Measurements from ENCODE around the gene CELF2. TPM values are rescaled to one million over a fixed set of nuclear protein-coding genes. Genes with fewer than 3 reads are reported as not detected.

CELF2 gene
- total and polyA plus RNA-seq, 12 donors = 13.0 to 90.9 (median 80.9) TPM

- no peak for TF ChIP-seq CTCF (IDR thresholded peaks at IDR 0.05)
- DNase-seq (no peak), ATAC-seq (no peak)
- intact Hi-C loops (cut with DNase I) = no loop called here
- Histone ChIP-seq H3K36me3 (no peaks in the 10 kb centered on the region), H3K27me3 (peaks cover 0 to 8% (median 0%) of the 10 kb centered on the region in 7 donors), H3K9me3 (no peaks in the 10 kb centered on the region), H3K27ac (no peak overlapping the region), H3K4me3 (no peak overlapping the region), H3K4me1 (no peaks in the 10 kb centered on the region)
- WGBS, 2 donors = 94 to 97% methylated on average over 4 of the region's 4 CpGs
Observed at GRCh38 chr10:11003679-11004078, 14.0 kb upstream of the CELF2 start.

GRCh38 chr10:11004144-11005077, 13.3 kb upstream of the CELF2 start:
- Histone ChIP-seq H3K27ac (no peak overlapping the region), H3K9me3 (no peaks in the 10 kb centered on the region), H3K4me3 (no peak overlapping the region), H3K27me3 (peaks cover 0 to 8% (median 0%) of the 10 kb centered on the region in 7 donors), H3K4me1 (no peaks in the 10 kb centered on the region), H3K36me3 (no peaks in the 10 kb centered on the region)
- 83 to 84% methylated on average over 15 of the region's 15 CpGs for WGBS, 2 donors
- TF ChIP-seq CTCF (IDR thresholded peaks at IDR 0.05) = no peak
- ATAC-seq (no peak), DNase-seq (no peak)
- intact Hi-C loops (cut with DNase I) = no loop called here

GRCh38 chr10:11005725-11006427, 11.8 kb upstream of the CELF2 start:
- no peak for TF ChIP-seq CTCF (IDR thresholded peaks at IDR 0.05)
- Histone ChIP-seq H3K27ac (no peak overlapping the region), H3K4me3 (no peak overlapping the region), H3K36me3 (no peaks in the 10 kb centered on the region), H3K27me3 (peaks cover 0 to 8% (median 0%) of the 10 kb centered on the region in 7 donors), H3K4me1 (no peaks in the 10 kb centered on the region), H3K9me3 (no peaks in the 10 kb centered on the region)
- 84 to 85% methylated on average over 9 of the region's 9 CpGs for WGBS, 2 donors
- intact Hi-C loops (cut with DNase I) = no loop called here
- DNase-seq (no peak), ATAC-seq (no peak)

GRCh38 chr10:11006428-11006825, 11.2 kb upstream of the CELF2 start:
- intact Hi-C loops (cut with DNase I) = no loop called here
- H3K9me3 ChIP-seq = no peaks in the 10 kb centered on the region
- WGBS, 2 donors = 82 to 89% methylated on average over 3 of the region's 3 CpGs
- peaks cover 0 to 8% (median 0%) of the 10 kb centered on the region in 7 donors for H3K27me3 ChIP-seq
- H3K27ac ChIP-seq = no peak overlapping the region
- no peaks in the 10 kb centered on the region for H3K4me1 ChIP-seq
- DNase-seq (no peak), ATAC-seq (no peak)
- no peak for TF ChIP-seq CTCF (IDR thresholded peaks at IDR 0.05)
- H3K36me3 ChIP-seq = no peaks in the 10 kb centered on the region
- H3K4me3 ChIP-seq = no peak overlapping the region
